HG02763 (cell line): ENCODE measurements around the gene CCDC106.

Experiments used
- ATAC-seq: cut with Tn5 transposase; IDR thresholded peaks from one replicate; pipeline ENCODE4 v1.9.1; 2021; ENCODE audit warnings: mild to moderate bottlenecking, moderate library complexity; ENCODE audit not compliant: unreplicated experiment

CCDC106 gene

DNA sequence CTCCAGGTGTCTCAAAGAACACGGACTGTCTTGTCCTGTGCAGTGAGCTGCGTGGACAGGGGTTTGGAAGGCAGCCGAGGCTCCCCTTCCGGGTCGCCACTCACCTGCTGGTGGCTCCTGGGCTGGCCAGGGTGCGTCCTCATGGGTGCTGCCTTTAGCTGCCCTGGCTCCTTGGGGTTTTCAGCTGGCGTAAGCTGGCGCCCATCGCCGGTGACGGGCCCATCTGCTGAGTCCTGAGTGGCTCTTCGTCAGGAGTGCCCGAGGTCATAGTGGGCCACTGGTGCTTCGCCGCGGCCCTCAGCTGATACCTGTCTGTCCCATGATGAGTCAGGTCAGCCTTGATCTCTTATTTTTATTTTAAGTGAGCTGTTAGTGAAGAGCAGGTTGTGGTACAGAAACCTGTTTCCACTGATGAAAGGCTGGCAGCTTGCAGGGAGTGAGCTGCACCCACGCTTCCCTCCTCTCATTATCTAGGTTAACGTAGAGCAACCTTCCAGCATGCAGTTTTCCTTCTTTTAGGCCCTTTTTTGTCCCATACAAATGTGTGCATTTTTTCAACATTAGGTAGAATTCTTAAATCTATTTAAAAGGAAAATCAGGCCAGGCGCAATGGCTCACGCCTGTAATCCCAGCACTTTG lies 45.4 kb downstream of the CCDC106 start:
- ATAC-seq = no peak

DNA sequence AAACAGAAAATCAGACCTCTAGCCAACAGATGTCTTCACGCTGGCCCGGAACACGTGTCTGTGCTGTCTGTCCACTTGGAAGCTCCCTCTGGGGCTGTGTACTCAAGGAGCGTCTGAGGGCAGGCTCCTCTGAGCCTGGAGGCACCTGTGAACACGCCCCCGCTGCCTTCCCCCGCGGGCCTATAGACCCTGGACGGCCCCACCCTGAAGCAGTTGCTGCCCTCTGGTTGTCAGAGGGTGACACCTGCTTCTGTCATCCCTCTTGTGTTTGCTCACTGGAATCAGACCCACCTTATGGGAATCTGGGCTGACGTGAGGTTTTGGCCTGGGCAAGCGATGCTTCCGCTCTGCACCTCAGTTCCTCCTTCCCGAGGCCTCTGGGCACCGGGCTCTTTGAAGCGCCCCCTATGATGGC lies 46.2 kb downstream of the CCDC106 start:
- no peak for ATAC-seq

DNA sequence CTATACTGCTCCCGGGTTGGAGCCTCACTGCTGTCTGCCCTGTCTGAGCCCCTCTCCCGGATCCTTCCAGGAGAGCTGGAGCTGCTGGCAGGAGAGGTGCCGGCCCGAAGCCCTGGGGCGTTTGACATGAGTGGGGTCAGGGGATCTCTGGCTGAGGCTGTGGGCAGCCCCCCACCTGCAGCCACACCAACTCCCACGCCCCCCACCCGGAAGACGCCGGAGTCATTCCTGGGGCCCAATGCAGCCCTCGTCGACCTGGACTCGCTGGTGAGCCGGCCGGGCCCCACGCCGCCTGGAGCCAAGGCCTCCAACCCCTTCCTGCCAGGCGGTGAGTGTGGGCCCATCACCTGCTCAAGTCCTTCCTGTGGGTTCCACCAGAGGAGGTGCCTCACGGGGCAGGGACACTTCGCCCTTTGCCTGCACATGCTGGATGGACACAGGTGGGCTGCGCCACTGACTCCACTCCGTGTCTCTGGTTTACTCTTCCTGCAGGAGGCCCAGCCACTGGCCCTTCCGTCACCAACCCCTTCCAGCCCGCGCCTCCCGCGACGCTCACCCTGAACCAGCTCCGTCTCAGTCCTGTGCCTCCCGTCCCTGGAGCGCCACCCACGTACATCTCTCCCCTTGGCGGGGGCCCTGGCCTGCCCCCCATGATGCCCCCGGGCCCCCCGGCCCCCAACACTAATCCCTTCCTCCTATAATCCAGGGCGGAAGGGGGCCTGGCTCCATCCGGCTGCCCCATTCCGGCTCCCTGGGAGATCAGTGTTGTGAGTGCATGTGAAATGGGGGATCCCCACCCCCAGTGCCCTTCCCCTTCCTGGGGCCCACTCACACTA lies 46.9 kb downstream of the CCDC106 start:
- no peak for ATAC-seq

DNA sequence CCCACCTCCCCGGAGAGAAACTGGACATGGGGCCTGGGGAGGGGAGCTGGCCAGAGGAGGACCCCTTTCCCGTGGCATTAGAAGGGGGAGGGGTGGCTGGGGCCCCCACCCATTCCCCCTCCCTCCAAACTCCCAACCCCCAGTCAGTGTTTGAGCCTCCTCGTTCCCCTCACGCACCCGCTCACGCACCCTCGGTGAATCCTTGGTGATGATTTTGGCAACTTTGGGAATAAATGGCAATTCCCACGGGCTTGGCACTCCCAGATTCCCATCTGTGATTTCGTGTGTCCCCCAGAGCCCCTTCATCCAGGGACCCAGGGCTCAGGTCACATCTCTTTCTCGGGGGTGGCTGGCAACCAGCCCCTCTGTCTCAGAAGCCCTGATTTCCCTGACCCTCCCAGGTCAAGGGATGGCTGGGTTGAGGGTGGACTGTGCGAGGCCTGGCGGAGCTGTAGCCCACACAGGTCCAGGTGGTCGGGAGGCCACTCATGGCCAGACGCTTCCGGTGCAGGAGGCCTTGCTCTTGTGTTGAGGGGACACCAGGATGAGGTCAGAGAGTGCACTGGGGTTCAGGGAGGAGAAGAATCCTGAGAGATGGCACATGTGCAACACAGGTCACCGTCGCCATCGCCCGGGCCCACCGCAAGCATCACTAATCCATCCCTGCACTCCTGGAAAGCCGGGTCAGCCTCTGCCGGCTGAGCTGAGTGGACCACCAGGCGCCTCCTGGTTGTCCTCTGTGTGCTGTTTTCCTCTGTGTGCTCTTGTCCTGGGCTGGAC lies 47.7 kb downstream of the CCDC106 start:
- ATAC-seq = no peak

DNA sequence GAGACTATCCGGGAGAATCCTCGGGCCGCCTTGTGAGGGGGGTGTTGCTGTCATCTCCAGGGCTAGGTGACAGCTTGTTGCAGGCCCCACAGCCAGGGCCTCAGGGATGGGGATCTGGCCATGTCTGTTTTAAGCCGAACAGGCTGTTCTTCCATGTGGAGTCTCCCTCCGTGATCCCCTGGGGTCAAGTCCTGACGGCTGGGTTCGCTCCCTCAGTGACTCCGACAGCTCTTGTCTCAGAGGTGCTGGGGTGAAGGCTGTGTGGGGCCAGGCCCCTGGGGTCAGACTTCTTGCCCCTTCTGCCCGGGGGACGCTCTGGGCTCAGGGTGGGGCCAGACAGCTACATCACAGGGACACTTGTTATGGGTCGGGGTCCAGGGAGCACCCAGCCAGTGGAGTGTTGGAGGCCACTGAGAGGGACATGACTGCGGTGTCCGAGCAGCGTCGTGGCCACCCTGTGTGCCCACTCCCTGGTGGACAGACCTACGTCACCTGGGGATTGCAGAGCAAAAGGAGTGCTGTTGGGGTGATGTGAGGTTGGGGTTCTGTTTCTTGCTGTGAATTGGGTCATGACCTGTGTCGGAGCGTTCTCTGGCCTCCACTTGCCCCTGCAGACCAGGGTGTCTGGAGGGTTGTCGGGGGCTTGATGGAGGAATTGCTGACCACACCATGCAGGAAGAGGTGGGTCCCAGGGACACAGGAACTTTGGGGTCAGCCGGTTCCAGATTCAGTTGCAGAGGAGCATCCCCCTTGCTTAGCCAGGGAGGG lies 48.5 kb downstream of the CCDC106 start:
- ATAC-seq = no peak

DNA sequence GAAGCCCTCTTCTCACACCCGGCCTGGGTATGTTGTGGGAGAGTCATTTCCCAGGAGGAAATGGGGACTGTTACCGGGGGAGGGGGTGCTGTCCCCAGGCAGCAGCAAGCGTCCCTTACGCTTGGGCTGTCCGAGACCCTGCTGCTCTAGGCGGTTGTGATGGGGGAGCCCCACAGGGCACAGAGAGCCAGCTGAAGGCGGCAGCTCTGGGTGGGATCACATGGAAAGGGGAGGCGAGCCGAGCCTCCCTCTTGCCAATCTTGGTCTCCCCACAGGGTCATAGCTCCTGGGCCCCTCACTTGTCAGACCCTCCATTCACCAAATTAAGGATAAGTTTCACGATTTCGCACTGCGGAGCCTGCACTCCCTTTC lies 49.0 kb downstream of the CCDC106 start:
- no peak for ATAC-seq

DNA sequence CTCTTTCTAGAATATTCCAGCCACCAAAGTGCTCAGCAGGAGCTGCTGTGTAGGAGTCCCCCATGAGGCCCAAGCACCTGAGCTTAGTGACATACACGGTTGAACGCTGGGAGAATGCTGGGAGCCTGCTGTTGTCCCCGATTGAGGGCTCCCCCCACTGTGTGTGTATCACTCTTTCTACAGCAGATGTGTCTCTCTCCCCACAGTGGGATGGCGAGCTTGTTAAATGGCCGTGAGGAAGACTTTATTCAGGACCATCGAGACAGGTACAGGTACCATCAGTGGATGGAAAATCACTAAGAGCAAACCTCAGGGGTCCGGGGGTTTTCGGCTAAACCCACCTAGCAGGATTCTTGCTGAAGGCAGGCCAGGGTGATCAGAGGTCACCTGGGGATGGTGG lies 49.7 kb downstream of the CCDC106 start:
- no peak for ATAC-seq

DNA sequence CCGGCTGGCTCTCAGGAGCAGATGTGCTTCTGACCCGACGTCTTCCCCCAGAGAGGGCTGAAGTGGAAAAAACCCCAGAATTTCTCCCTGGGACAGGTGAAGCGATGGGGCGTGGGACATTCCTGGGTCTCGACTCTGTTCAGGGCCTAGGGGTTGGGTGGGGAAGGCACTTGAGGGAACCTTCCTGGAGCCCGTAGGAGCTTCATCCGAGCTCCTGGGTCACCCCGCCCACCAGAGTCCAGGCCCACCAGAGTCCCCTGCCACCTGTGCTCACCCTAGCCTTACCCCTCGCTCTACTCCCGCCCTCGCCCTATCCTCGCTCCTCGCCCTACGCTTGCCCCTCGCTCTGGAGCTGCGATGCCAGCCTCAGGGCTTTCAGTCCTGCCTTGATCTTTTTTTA lies 50.2 kb downstream of the CCDC106 start:
- ATAC-seq = no peak

DNA sequence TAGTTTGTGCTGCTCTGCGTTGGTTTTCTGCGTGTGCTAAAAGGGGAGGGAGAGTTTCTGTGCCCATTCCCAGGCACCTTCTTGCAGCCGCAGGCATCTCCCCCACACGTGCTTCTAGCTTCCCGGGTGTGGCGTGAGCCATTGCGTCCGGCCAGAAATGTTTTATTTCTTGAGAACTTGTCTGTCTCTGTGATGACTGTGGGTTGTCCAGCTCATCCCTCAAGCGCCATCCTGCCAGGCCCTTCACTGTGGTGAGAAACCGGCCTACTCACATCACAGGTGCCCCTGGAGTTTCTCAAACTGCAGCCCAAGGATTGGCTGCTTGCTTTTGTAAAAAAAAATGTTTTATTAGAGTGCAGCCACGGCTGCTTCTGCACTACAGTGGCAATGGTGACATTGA lies 51.2 kb downstream of the CCDC106 start:
- ATAC-seq = no peak

DNA sequence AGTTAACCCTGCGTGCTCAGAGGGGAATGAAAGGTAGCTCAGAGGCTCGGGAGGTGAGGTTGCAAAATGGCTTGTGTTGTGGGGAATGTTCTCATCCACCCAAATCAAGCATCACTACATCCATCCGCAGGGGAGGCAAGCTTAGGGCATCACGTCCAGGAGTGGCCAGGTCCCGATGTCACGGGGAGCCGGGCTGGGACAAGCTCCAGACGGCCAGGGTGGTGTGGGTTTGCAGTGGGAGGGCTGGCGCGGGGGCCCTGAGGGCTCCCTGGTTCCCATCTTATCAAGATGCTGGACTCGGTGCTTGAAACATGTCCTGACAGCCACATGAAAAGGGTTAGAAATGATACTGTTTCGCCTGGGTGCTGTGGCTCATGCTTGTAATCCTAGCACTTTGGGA lies 52.8 kb downstream of the CCDC106 start:
- no peak for ATAC-seq

DNA sequence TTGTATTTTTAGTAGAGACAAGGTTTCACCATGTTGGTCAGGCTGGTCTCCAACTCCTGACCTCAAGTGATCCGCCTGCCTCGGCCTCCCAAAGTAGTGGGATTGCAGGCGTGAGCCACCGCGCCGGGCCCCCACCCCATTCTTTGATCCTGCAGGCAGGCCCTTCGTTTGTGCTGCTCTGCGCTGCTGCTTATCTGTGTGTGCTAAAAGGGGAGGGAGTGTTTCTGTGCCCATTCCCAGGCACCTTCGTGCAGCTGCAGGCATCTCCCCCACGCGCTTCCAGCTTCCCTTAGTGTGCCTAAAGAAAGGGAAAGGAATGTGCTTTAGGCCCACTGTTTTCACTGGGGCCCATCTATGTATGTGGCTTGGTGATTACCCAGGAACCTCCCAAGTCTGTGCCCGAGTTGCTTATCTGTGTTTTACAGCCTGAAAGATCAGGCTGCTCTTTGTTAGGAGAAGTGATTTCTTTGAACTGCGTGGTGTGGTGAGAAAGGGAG lies 54.2 kb downstream of the CCDC106 start:
- no peak for ATAC-seq
